NCI-H82 treated with DMSO at 0.1 percent for 48 hours (cell line): ENCODE measurements around the gene CCSER1.

Experiments
- DNase-seq: peaks from one replicate; lab custom pipeline; 2025; ENCODE audit not compliant: unreplicated experiment; lab: John Stamatoyannopoulos, UW

Gene CCSER1

GRCh38 chr4:90189178-90189577 lies 62.0 kb downstream of the CCSER1 start:
- DNase-seq = peak; percentile 18

GRCh38 chr4:90189946-90190345 lies 62.8 kb downstream of the CCSER1 start:
- DNase-seq = no peak

- no peak for DNase-seq
These were observed 63.3 kb downstream of the CCSER1 start for GRCh38 chr4:90190525-90190924.

GRCh38 chr4:90198086-90198847 lies 71.1 kb downstream of the CCSER1 start:
- DNase-seq = no peak

GRCh38 chr4:90207887-90208454 lies 80.8 kb downstream of the CCSER1 start:
- DNase-seq = no peak

GRCh38 chr4:90209922-90210321 lies 82.7 kb downstream of the CCSER1 start:
- no peak for DNase-seq

- no peak for DNase-seq
These were observed 84.0 kb downstream of the CCSER1 start for GRCh38 chr4:90211174-90211573.

- no peak for DNase-seq
These were observed 88.1 kb downstream of the CCSER1 start for GRCh38 chr4:90215286-90215685.

- DNase-seq = no peak
These were observed 92.6 kb downstream of the CCSER1 start for GRCh38 chr4:90219822-90220221.

- DNase-seq = no peak
These were observed 93.3 kb downstream of the CCSER1 start for GRCh38 chr4:90220459-90220858.

- no peak for DNase-seq
These were observed 99.5 kb downstream of the CCSER1 start for GRCh38 chr4:90226734-90227133.

- DNase-seq = no peak
These were observed 100.0 kb downstream of the CCSER1 start for GRCh38 chr4:90227177-90227576.

GRCh38 chr4:90234916-90235547 lies 107.8 kb downstream of the CCSER1 start:
- DNase-seq = no peak

GRCh38 chr4:90237751-90238530 lies 110.7 kb downstream of the CCSER1 start:
- DNase-seq = no peak

- DNase-seq = no peak
These were observed 113.1 kb downstream of the CCSER1 start for GRCh38 chr4:90240333-90240732.

GRCh38 chr4:90241008-90241407 lies 113.8 kb downstream of the CCSER1 start:
- DNase-seq = no peak

GRCh38 chr4:90245837-90246236 lies 118.6 kb downstream of the CCSER1 start:
- DNase-seq = no peak

- DNase-seq = no peak
These were observed 119.6 kb downstream of the CCSER1 start for GRCh38 chr4:90246816-90247215.

- no peak for DNase-seq
These were observed 127.2 kb downstream of the CCSER1 start for GRCh38 chr4:90254357-90254756.

- no peak for DNase-seq
These were observed 147.0 kb downstream of the CCSER1 start for GRCh38 chr4:90274175-90274574.

GRCh38 chr4:90280954-90281353 lies 153.8 kb downstream of the CCSER1 start:
- no peak for DNase-seq
